Prostate gland (tissue), 2 donors: ENCODE data around the gene DAB1. TPM values are rescaled to one million over a fixed set of nuclear protein-coding genes. Genes with fewer than 3 reads are reported as not detected.

Experiments
- DNase-seq: peaks from one replicate; pipeline ENCODE4 v3.0.0-alpha.2; 2019; ENCODE audit warnings: low spot score
- H3K27ac ChIP-seq, 2 donors: fragments of 200-600 bp; sonication (generic); 2 replicates each; pipeline ENCODE4 v1.5.1; 2017 to 2019
- H3K27me3 ChIP-seq: fragments of 200-600 bp; sonication (generic); replicated peaks from 2 replicates; pipeline ENCODE4 v1.5.1; 2019; ENCODE audit not compliant: insufficient read depth
- H3K36me3 ChIP-seq, 2 donors: fragments of 200-600 bp; sonication (generic); 1 replicate in 1 of 2; 2 replicates in 1 of 2; pipeline versions ENCODE4 v1.5.1 to v1.8.1; 2017 to 2019
- H3K4me1 ChIP-seq: fragments of 200-600 bp; sonication (generic); replicated peaks from 2 replicates; pipeline ENCODE4 v1.5.1; 2019
- H3K4me3 ChIP-seq, 2 donors: fragments of 200-600 bp; sonication (generic); 2 replicates each; pipeline ENCODE4 v1.5.1; 2017 to 2019
- H3K9me3 ChIP-seq: fragments of 200-600 bp; sonication (generic); 2 replicates; pipeline ENCODE4 v1.5.1; 2017
- POLR2A ChIP-seq: fragments of 450-650 bp; IDR thresholded peaks from one replicate; pipeline ENCODE4 v1.6.1; 2016; ENCODE audit warnings: antibody characterized with exemption, mild to moderate bottlenecking
- POLR2AphosphoS5 ChIP-seq: sonication (generic); formaldehyde crosslinking; IDR thresholded peaks from one replicate; pipeline ENCODE4 v1.6.1; 2017; ENCODE audit warnings: antibody characterized with exemption
- WGBS: methylation state at CpG from one replicate; pipeline ENCODE4 v1.1.5; 2018; 5-methylcytosine and 5-hydroxymethylcytosine counted together
- intact Hi-C: fragments of 100-400 bp; cut with DNase I; formaldehyde crosslinking; loops from one replicate; pipeline ENCODE4 v1.14.2; 2022
- total RNA-seq, 2 donors: library from RNA; depleted of rRNA; stranded (reverse); fragments of >200 nt; gene quantifications; one replicate each; pipeline ENCODE4 v1.1.0, GENCODE V29; 2016
- TF ChIP-seq, protein P1 (sequence below), 4 experiments: fragments of 200-600 bp in 2 of 4; fragments of 450-650 bp in 2 of 4; sonication (generic) in 2 of 4; IDR thresholded peaks; 1 replicate in 3 of 4; 2 replicates in 1 of 4; pipeline ENCODE4 v1.5.1; 2016 to 2019; ENCODE audit warnings: antibody characterized with exemption in 4 of 4, mild to moderate bottlenecking in 2 of 4, moderate library complexity in 2 of 4

Gene DAB1
- total RNA-seq, 2 donors from 2014 or later, result 0.64 to 3.6 TPM

DNA sequence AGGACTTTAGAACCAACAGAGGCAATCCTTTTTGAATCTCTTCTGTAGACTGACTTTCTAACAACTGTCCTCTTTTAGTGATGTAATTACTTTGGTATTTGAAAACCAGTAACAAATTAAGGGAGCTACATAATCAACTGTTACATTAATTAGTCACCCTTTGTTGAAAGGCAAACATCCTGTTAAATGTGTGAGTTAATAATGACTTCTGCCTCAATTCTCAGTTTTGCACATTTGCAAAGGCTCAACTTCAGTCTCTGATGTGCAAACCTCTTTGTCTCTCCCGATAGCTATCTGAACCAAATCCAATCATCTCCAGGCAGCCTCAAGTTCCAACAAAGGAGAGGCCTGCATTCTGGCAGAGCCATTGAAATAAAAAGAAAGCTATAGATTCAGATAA is 322.7 kb downstream of the DAB1 start:
- Histone ChIP-seq H3K27me3 (no peaks in the 10 kb centered on the region), H3K4me3 (no peak overlapping the region), H3K4me1 (no peaks in the 10 kb centered on the region), H3K36me3 (no peaks in the 10 kb centered on the region), H3K27ac (no peak overlapping the region), H3K9me3 (no peaks in the 10 kb centered on the region)
- TF ChIP-seq, protein P1, sequence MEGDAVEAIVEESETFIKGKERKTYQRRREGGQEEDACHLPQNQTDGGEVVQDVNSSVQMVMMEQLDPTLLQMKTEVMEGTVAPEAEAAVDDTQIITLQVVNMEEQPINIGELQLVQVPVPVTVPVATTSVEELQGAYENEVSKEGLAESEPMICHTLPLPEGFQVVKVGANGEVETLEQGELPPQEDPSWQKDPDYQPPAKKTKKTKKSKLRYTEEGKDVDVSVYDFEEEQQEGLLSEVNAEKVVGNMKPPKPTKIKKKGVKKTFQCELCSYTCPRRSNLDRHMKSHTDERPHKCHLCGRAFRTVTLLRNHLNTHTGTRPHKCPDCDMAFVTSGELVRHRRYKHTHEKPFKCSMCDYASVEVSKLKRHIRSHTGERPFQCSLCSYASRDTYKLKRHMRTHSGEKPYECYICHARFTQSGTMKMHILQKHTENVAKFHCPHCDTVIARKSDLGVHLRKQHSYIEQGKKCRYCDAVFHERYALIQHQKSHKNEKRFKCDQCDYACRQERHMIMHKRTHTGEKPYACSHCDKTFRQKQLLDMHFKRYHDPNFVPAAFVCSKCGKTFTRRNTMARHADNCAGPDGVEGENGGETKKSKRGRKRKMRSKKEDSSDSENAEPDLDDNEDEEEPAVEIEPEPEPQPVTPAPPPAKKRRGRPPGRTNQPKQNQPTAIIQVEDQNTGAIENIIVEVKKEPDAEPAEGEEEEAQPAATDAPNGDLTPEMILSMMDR (IDR thresholded peaks at IDR 0.05), result no peak
- TF ChIP-seq POLR2A (no peak), POLR2AphosphoS5 (no peak)
- intact Hi-C loops, result no loop called here
- no peak for DNase-seq
- WGBS, result 36% methylated on average over 1 of the region's 1 CpG

DNA sequence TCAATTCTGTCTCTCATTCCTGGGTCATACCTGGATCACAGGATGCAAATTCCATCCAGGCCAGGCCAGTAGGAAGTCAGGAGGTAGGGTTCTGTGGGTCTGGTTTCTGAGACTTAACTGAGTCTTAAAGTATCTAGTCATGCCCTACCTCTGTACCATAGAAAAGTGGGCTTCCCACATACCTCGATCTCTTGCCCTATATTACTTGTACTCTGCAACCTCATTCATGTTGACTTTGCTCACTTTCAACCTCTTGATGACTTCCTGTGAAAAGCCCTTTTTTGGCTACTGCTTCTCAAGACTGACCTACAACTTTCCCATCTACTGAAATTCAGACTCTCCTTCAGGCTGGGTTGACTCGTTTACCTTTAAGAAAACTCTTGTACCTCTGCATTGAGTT is 329.1 kb downstream of the DAB1 start:
- no peaks in the 10 kb centered on the region for H3K27me3 ChIP-seq
- H3K27ac ChIP-seq, result no peak overlapping the region
- no peaks in the 10 kb centered on the region for H3K9me3 ChIP-seq
- intact Hi-C loops, result no loop called here
- H3K36me3 ChIP-seq, result no peaks in the 10 kb centered on the region
- no peaks in the 10 kb centered on the region for H3K4me1 ChIP-seq
- 90% methylated on average over 2 of the region's 2 CpGs for WGBS
- TF ChIP-seq POLR2A (no peak), POLR2AphosphoS5 (no peak)
- TF ChIP-seq, protein P1 (IDR thresholded peaks at IDR 0.05), result no peak
- no peak overlapping the region for H3K4me3 ChIP-seq
- DNase-seq, result no peak

DNA sequence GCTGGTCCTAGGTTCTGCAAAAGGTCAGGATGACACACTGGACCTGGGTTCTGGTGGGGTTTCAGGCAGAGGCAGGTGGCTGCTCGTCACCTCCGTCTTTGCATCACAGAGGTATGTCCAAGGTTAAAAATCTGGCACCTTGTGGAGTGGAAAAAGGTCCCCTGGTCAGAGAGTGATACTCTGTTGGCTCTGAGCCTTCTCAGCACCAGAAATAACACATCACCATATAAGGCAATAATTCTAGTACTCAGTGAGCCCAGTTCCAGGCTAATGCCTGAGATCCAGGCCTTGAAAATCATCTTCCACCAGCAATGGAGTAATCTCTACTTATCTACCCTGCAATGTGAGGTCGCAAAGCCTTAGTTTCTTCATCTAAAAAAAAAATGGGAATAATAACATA is 330.7 kb downstream of the DAB1 start:
- no peaks in the 10 kb centered on the region for H3K4me1 ChIP-seq
- DNase-seq, result no peak
- no peaks in the 10 kb centered on the region for H3K27me3 ChIP-seq
- intact Hi-C loops, result no loop called here
- no peaks in the 10 kb centered on the region for H3K36me3 ChIP-seq
- TF ChIP-seq POLR2A, result no peak
- TF ChIP-seq POLR2AphosphoS5, result no peak
- TF ChIP-seq, protein P1 (IDR thresholded peaks at IDR 0.05), result no peak
- 83% methylated on average over 3 of the region's 3 CpGs for WGBS
- no peak overlapping the region for H3K4me3 ChIP-seq
- no peaks in the 10 kb centered on the region for H3K9me3 ChIP-seq
- H3K27ac ChIP-seq, result no peak overlapping the region

DNA sequence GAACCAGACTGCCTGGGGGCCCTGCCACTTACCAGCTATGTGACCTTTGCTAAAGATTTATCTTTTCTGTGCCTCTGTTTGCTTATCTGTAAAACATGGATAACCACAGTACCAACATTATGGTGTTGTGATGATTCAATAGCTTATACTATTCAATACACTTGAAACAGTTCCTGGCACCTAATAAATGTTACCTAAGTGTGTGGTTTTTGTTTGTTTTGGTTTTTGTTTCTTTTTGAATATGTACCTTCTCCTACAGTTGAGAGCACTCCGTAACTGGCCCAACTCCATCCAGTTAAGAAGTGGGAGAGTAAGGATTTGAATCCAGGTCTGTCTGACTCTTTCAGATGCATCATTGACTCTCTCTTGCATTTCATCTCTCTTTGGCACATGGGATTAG is 332.2 kb downstream of the DAB1 start:
- H3K27ac ChIP-seq, result no peak overlapping the region
- WGBS, result 91% methylated on average over 1 of the region's 1 CpG
- intact Hi-C loops, result no loop called here
- TF ChIP-seq, protein P1 (IDR thresholded peaks at IDR 0.05), result no peak
- TF ChIP-seq POLR2A, result no peak
- no peak for TF ChIP-seq POLR2AphosphoS5
- H3K27me3 ChIP-seq, result no peaks in the 10 kb centered on the region
- no peak for DNase-seq
- no peaks in the 10 kb centered on the region for H3K36me3 ChIP-seq
- no peaks in the 10 kb centered on the region for H3K9me3 ChIP-seq
- no peak overlapping the region for H3K4me3 ChIP-seq
- H3K4me1 ChIP-seq, result no peaks in the 10 kb centered on the region

DNA sequence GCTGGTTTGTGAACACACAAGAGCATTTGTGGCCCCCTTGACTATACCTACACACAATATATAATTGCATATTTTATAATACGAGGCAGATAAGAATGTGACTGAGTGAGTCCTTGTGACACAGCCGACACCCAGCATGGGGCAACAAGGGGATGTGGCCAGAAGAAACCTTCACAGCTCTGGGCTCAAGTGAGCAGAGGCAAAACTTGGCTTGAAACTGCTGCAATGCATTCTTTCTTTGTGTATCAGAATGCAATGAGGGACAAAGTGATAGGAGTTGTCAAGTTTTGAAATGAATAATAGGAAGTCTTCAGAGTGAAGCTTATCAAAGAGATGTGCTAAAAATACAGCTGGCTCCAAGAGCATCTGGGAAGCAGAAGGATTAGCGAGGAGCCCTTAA is 334.0 kb downstream of the DAB1 start:
- intact Hi-C loops, result no loop called here
- WGBS, result 77% methylated on average over 3 of the region's 3 CpGs
- H3K36me3 ChIP-seq, result no peaks in the 10 kb centered on the region
- TF ChIP-seq, protein P1 (IDR thresholded peaks at IDR 0.05), result no peak
- TF ChIP-seq POLR2A, result no peak
- no peak for TF ChIP-seq POLR2AphosphoS5
- H3K27me3 ChIP-seq, result no peaks in the 10 kb centered on the region
- DNase-seq, result no peak
- H3K4me1 ChIP-seq, result no peaks in the 10 kb centered on the region
- no peaks in the 10 kb centered on the region for H3K9me3 ChIP-seq
- H3K4me3 ChIP-seq, result no peak overlapping the region
- H3K27ac ChIP-seq, result no peak overlapping the region
